Mammary epithelial cell (primary cell): Measurements from ENCODE around the gene HYPK.
A peak's percentile ranks its signal among the peaks of the same experiment; 100 is the strongest.

Experiments used
- EZH2 ChIP-seq: IDR thresholded peaks from 2 replicates; pipeline ENCODE4 v1.6.1; 2012; ENCODE audit warnings: low read length, inconsistent platforms, borderline replicate concordance
- TF ChIP-seq, protein P1 (sequence below), 2 donors: IDR thresholded peaks in 1 of 2; conservative IDR thresholded peaks in 1 of 2; 2 replicates each; pipeline ENCODE4 v1.5.1; 2011 to 2012; ENCODE audit warnings: inconsistent platforms in 2 of 2, low read length in 2 of 2, mild to moderate bottlenecking in 2 of 2, control low read depth in 1 of 2, low read depth in 1 of 2; ENCODE audit not compliant: insufficient read depth in 1 of 2; ENCODE audit errors: extremely low read depth in 1 of 2

DNA sequence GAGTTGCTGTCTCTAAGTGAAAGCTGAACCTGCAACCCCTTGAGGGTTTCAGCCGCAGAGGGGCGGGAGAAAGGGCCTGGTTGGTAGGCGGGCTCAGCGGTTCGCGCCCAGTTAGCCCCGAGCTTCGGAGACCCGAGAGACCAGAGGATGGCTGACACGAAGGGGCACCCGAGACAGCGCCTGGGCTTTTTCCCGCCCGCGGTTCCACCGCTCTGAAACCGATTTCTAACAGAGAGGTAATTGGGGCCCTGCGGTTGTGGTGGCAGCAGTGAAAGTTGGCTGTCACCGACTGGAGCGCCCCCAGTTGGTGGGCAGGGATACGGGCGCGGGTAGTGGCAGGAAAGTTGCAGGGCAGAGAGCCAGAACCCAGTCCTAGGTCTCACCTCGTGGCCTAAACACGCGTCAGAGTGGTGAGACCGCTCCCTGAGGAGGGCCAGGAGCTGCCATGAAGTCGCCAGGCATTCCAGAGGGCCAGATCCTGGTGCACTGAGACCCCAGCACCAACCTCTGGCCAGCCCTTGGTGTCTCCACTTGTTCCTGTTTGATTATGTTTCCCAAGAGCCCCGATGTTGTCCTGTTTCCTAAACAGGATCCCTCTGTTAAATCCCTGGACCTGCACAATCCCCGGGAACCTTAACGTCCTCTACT lies 23.0 kb upstream of the HYPK start:
- TF ChIP-seq, protein P1, sequence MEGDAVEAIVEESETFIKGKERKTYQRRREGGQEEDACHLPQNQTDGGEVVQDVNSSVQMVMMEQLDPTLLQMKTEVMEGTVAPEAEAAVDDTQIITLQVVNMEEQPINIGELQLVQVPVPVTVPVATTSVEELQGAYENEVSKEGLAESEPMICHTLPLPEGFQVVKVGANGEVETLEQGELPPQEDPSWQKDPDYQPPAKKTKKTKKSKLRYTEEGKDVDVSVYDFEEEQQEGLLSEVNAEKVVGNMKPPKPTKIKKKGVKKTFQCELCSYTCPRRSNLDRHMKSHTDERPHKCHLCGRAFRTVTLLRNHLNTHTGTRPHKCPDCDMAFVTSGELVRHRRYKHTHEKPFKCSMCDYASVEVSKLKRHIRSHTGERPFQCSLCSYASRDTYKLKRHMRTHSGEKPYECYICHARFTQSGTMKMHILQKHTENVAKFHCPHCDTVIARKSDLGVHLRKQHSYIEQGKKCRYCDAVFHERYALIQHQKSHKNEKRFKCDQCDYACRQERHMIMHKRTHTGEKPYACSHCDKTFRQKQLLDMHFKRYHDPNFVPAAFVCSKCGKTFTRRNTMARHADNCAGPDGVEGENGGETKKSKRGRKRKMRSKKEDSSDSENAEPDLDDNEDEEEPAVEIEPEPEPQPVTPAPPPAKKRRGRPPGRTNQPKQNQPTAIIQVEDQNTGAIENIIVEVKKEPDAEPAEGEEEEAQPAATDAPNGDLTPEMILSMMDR (conservative IDR thresholded peaks at IDR 0.05 in 1 of 2, IDR thresholded peaks at IDR 0.05 in 1 of 2; ENCODE audit: extremely low read depth in 1 of 2, insufficient read depth in 1 of 2, low read depth in 1 of 2, low read length in 2 of 2), result peak; percentile 61 to 81
- TF ChIP-seq EZH2, result no peak
